Cardiac muscle cell (in vitro differentiated cells and primary cell): Measurements from ENCODE around the gene ANKRD63. TPM values are rescaled to one million over a fixed set of nuclear protein-coding genes. Genes with fewer than 3 reads are reported as not detected.

Source experiments
- DNase-seq, 2 donors: peaks; one replicate each; pipeline versions ENCODE4 v3.0.0 to v3.0.0-alpha.2; 2010 to 2017; ENCODE audit warnings: low read depth in 1 of 2, low spot score in 1 of 2
- H3K27ac ChIP-seq: fragments of 200-600 bp; sonication (generic); 2 replicates; pipeline ENCODE4 v1.5.1; 2016
- H3K27me3 ChIP-seq: fragments of 200-600 bp; sonication (generic); 2 replicates; pipeline ENCODE4 v1.6.0; 2016; ENCODE audit warnings: control low read depth
- H3K36me3 ChIP-seq: fragments of 200-600 bp; sonication (generic); 2 replicates; pipeline ENCODE4 v1.5.1; 2016; ENCODE audit warnings: control low read depth
- H3K4me1 ChIP-seq: fragments of 200-600 bp; sonication (generic); 2 replicates; pipeline ENCODE4 v1.8.1; 2017; ENCODE audit warnings: low read depth, mild to moderate bottlenecking, mixed run types
- H3K4me3 ChIP-seq: fragments of 200-600 bp; sonication (generic); 2 replicates; pipeline ENCODE4 v1.5.1; 2016; ENCODE audit warnings: mild to moderate bottlenecking
- H3K9me3 ChIP-seq: fragments of 200-600 bp; sonication (generic); 2 replicates; pipeline ENCODE4 v1.5.1; 2017; ENCODE audit warnings: low read depth, mild to moderate bottlenecking, control low read depth
- polyA plus RNA-seq: library from polyadenylated mRNA; unstranded; fragments of >200 nt; fragmentation: Nextera tagmentation; extraction: Ambion mirVana; gene quantifications from 2 replicates; pipeline ENCODE4 v1.2.1, GENCODE V29; 2016
- total RNA-seq: library from RNA; depleted of rRNA; stranded (reverse); fragments of >200 nt; gene quantifications from 2 replicates; pipeline ENCODE4 v1.2.3, GENCODE V29; 2016
- TF ChIP-seq, protein P1 (sequence below): IDR thresholded peaks from 2 replicates; pipeline ENCODE4 v1.5.1; 2012; ENCODE audit warnings: low read depth, mild to moderate bottlenecking, low read length

ANKRD63 gene
- total and polyA plus RNA-seq, 2 experiments from 2014 or later = 13.7 to 104 TPM

DNA sequence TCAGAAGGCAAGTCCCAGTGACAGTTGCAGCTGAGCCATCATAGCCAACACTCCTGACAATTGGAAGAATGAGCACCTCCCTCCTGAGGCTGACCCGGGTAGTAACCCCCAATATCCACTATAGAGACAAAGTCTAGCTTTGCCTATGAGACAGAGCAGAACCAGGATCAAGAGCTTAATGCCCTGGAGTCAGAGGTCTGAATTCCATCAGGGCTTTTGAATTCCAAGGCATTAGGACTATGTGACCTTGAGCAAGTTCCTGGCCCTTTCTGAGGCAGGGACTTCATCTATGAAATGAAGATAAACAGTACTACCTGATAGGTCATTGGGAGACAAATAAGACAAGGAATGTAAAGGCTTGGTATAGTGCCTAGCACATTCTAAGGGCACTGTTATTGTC is 37.5 kb upstream of the ANKRD63 start:
- H3K9me3 ChIP-seq = no peaks in the 10 kb centered on the region
- no peak overlapping the region for H3K4me3 ChIP-seq
- no peaks in the 10 kb centered on the region for H3K36me3 ChIP-seq
- H3K27me3 ChIP-seq = no peaks in the 10 kb centered on the region
- TF ChIP-seq, protein P1, sequence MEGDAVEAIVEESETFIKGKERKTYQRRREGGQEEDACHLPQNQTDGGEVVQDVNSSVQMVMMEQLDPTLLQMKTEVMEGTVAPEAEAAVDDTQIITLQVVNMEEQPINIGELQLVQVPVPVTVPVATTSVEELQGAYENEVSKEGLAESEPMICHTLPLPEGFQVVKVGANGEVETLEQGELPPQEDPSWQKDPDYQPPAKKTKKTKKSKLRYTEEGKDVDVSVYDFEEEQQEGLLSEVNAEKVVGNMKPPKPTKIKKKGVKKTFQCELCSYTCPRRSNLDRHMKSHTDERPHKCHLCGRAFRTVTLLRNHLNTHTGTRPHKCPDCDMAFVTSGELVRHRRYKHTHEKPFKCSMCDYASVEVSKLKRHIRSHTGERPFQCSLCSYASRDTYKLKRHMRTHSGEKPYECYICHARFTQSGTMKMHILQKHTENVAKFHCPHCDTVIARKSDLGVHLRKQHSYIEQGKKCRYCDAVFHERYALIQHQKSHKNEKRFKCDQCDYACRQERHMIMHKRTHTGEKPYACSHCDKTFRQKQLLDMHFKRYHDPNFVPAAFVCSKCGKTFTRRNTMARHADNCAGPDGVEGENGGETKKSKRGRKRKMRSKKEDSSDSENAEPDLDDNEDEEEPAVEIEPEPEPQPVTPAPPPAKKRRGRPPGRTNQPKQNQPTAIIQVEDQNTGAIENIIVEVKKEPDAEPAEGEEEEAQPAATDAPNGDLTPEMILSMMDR = no peak
- H3K4me1 ChIP-seq = peaks cover 28% of the 10 kb centered on the region
- H3K27ac ChIP-seq = peak overlapping the region; percentile 63
- DNase-seq = no peak

DNA sequence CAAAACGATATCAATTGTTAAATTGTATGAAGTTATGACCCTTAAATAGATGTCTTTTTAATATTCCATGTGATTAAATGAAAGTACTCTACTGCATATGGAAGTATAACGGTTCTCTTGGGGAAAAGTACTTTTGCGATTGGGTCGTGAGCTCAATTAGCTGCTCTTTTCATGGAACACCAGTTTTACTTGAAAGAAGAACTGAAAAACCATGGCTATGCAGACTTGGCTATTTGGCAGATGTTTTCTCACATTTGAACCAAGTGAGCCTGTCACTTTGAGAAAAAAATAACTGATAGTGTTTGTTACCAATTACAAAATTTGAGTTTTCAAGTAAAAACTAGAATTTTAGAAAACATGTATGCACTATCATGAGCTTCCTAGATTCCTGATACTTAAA is 34.7 kb upstream of the ANKRD63 start:
- TF ChIP-seq, protein P1 = no peak

DNA sequence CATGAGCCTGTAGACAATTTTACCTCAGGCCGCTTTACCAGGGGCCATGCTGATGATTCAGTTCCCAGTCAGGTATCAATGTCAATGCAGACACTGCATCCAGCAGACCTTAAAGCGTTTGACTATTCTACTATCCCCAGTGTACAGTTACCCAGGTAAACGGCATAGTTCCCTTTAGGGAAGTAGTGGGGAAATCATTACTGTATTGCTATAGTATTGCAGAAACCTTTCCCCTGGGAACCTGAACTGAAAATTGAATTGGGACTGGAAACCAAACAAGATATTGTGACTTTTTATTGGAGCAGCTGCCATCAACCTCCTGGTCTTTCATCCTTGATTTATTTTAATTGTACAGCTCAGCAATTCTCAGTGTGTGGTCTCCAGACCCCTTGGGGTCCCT is 34.1 kb upstream of the ANKRD63 start:
- Histone ChIP-seq H3K36me3 (no peaks in the 10 kb centered on the region), H3K9me3 (no peaks in the 10 kb centered on the region), H3K4me1 (peaks cover 32% of the 10 kb centered on the region), H3K27ac (no peak overlapping the region), H3K4me3 (no peak overlapping the region), H3K27me3 (no peaks in the 10 kb centered on the region)
- DNase-seq = no peak
- TF ChIP-seq, protein P1 = no peak

More for the DNA sequence above, 34.7 kb upstream of the ANKRD63 start:
- no peaks in the 10 kb centered on the region for H3K27me3 ChIP-seq
- no peak overlapping the region for H3K4me3 ChIP-seq
- H3K36me3 ChIP-seq = no peaks in the 10 kb centered on the region
- peaks cover 38% of the 10 kb centered on the region for H3K4me1 ChIP-seq
- no peaks in the 10 kb centered on the region for H3K9me3 ChIP-seq
- no peak overlapping the region for H3K27ac ChIP-seq
- DNase-seq = no peak

DNA sequence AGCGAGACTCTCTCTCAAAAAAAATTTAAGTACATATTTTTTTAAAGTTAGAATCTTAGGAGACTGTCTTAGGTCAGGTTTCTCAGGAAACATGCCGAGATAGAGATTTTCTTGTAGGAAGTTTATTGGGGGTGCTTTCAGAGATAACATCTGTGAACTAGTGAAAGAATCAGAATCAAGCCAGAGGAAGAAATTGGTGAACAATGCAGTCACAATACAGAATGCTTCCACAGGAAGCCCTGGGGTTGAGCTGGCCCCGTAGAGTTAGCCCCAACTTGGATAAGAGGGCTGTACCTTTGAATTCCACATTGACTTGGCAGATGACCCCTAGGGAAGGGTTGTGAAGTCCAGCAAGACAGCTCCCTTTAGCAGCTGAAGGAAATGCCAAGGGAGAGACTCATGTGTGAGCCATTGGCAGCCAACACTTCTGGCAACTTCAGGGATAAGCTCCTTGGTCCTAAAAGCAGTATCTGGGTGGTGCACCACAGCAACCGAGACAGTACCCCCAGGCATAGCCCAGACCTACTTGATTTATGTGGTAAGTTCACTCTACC is 31.9 kb upstream of the ANKRD63 start:
- no peak overlapping the region for H3K27ac ChIP-seq
- no peak overlapping the region for H3K4me3 ChIP-seq
- H3K27me3 ChIP-seq = peaks cover 6% of the 10 kb centered on the region
- peaks cover 15% of the 10 kb centered on the region for H3K4me1 ChIP-seq
- H3K36me3 ChIP-seq = no peaks in the 10 kb centered on the region
- DNase-seq = peak in 1 of 2 donors; percentile 58
- no peaks in the 10 kb centered on the region for H3K9me3 ChIP-seq
- TF ChIP-seq, protein P1 = no peak

DNA sequence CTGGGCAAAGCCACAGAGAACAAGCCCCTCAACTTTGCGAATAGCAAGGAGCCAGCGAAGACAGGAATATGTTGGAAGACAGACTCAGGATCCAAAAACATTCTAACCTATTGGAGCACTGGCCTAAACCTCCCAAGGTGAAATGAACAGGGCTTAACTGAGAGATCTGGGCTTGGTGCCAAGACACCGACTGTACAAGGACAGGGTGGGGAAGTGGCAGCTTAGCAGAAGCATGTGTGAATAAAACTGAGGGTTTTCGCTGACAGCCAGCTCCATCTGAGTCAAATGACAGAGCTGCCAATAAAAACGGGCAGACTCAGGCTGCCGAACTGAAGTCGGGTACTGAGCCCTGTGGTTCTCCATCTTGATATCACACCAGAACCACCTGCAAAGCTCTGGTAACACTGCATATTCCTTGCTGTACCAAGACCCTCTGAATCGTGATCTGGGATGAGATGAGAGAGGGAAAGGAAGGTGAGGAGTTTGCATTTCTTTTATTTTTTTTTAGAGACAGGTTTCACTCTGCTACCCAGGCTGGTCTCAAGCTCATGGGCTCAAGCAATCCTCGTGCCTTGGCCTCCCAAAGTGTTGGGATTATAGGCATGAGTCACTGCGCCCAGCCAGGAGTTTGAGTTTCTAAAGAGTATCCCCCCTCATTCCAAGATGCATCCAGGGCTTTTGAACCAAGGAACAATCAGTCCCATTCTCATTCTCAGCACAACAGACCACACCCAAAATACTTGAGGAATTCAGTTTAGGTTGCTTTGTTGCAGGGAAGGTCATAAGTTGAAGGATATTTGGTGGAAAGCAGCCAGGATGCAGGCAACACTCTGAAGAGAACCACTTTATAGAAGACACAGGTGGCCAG is 30.9 kb upstream of the ANKRD63 start:
- peaks cover 6% of the 10 kb centered on the region for H3K27me3 ChIP-seq
- H3K9me3 ChIP-seq = no peaks in the 10 kb centered on the region
- no peak overlapping the region for H3K4me3 ChIP-seq
- H3K4me1 ChIP-seq = peaks cover 25% of the 10 kb centered on the region
- TF ChIP-seq, protein P1 = no peak
- peak in 1 of 2 donors; percentile 89 for DNase-seq
- no peak overlapping the region for H3K27ac ChIP-seq
- H3K36me3 ChIP-seq = no peaks in the 10 kb centered on the region
